H1 (cell line): ENCODE measurements around the gene PSPH. TPM values are rescaled to one million over a fixed set of nuclear protein-coding genes. Genes with fewer than 3 reads are reported as not detected.

Experiments
- GABPA ChIP-seq: IDR thresholded peaks from 2 replicates; pipeline ENCODE4 v1.6.1; 2011; ENCODE audit warnings: mild to moderate bottlenecking, low read length, moderate library complexity, borderline replicate concordance; ENCODE audit not compliant: insufficient read depth
- HDAC2 ChIP-seq, 2 experiments: fragments of 300-600 bp in 1 of 2; sonication (generic) in 1 of 2; IDR thresholded peaks; 2 replicates each; pipeline ENCODE4 v1.6.1; 2011 to 2012; ENCODE audit warnings: low read depth in 2 of 2, low read length in 2 of 2, mild to moderate bottlenecking in 2 of 2, moderate library complexity in 2 of 2, borderline replicate concordance in 1 of 2, inconsistent platforms in 1 of 2
- SP2 ChIP-seq: IDR thresholded peaks from 2 replicates; pipeline ENCODE4 v1.6.1; 2012; ENCODE audit warnings: mild to moderate bottlenecking, low read length, inconsistent platforms
- polyA plus RNA-seq, 7 experiments: library from polyadenylated mRNA; depleted of rRNA in 3 of 7; stranded (reverse) in 5 of 7; unstranded in 2 of 7; fragments of >200 nt in 5 of 7; fragments of 200-250 nt in 2 of 7; gene quantifications; 1 replicate in 5 of 7; 2 replicates in 1 of 7; 4 replicates in 1 of 7; pipeline versions ENCODE4 v1.2.1 to v1.2.3, GENCODE V29; 2011 to 2013; ENCODE audit warnings: missing spikeins in 2 of 7, mixed read lengths in 2 of 7
- total RNA-seq: library from RNA; stranded (reverse); fragmentation: NEBNext Ultra II Directional; extraction: Animal tissue kit (Norgen Biotek cat#: 25700); gene quantifications from 2 replicates; pipeline ENCODE4 v1.2.1, GENCODE V29; 2021

Gene PSPH
- total and polyA plus RNA-seq, 2 of the 8 experiments (the other 6 are each of a cell fraction or from before 2014, with no cell fraction given) = 31.0 to 64.8 TPM

- TF ChIP-seq GABPA (no peak), SP2 (no peak), HDAC2 (IDR thresholded peaks at IDR 0.05; ENCODE audit: borderline replicate concordance in 1 of 2, low read depth in 2 of 2, low read length in 2 of 2) (no peak)
Measured at GRCh38 chr7:56087445-56087844, 36.2 kb upstream of the PSPH start (continued).
